ENCODE results near the gene NCKAP1.
"Not testable (repeated sequence)": the region's sequence is repeated elsewhere in the genome, so short reads cannot be mapped to it uniquely, and the experiment has no call there.

The NCKAP1 gene

GRCh38 chr2:182999348-183000028 lies 38.8 kb downstream of the NCKAP1 start:
- DNase-seq = no peak

- DNase-seq = no peak
Observed at GRCh38 chr2:182994228-182994912, 43.9 kb downstream of the NCKAP1 start.

- DNase-seq = no peak
Observed at GRCh38 chr2:182982941-182983340, 55.3 kb downstream of the NCKAP1 start.

GRCh38 chr2:182981475-182981874 lies 56.8 kb downstream of the NCKAP1 start:
- DNase-seq = not testable (repeated sequence)

- DNase-seq = no peak
Observed at GRCh38 chr2:182980652-182981051, 57.6 kb downstream of the NCKAP1 start.

GRCh38 chr2:182980115-182980514 lies 58.1 kb downstream of the NCKAP1 start:
- DNase-seq = peak; percentile 10

- no peak for DNase-seq
Observed at GRCh38 chr2:182977463-182977862, 60.8 kb downstream of the NCKAP1 start.

GRCh38 chr2:182973441-182974352 lies 64.6 kb downstream of the NCKAP1 start:
- DNase-seq = no peak

- DNase-seq = no peak
Observed at GRCh38 chr2:182972548-182972942, 65.7 kb downstream of the NCKAP1 start.

GRCh38 chr2:182971820-182972547 lies 66.3 kb downstream of the NCKAP1 start:
- DNase-seq = no peak

GRCh38 chr2:182970486-182970885 lies 67.8 kb downstream of the NCKAP1 start:
- DNase-seq = no peak

GRCh38 chr2:182968493-182968892 lies 69.8 kb downstream of the NCKAP1 start:
- no peak for DNase-seq

- DNase-seq = not testable (repeated sequence)
Observed at GRCh38 chr2:182966356-182966755, 71.9 kb downstream of the NCKAP1 start.

GRCh38 chr2:182962641-182963040 lies 75.6 kb downstream of the NCKAP1 start:
- DNase-seq = no peak

- not testable (repeated sequence) for DNase-seq
Observed at GRCh38 chr2:182960869-182961268, 77.4 kb downstream of the NCKAP1 start.

GRCh38 chr2:182954789-182955188 lies 83.5 kb downstream of the NCKAP1 start:
- no peak for DNase-seq

GRCh38 chr2:182952741-182953450 lies 85.4 kb downstream of the NCKAP1 start:
- DNase-seq = no peak

- DNase-seq = no peak
Observed at GRCh38 chr2:182951948-182952663, 86.2 kb downstream of the NCKAP1 start.

- no peak for DNase-seq
Observed at GRCh38 chr2:182950546-182950945, 87.7 kb downstream of the NCKAP1 start.

GRCh38 chr2:182949572-182950189 lies 88.6 kb downstream of the NCKAP1 start:
- no peak for DNase-seq

GRCh38 chr2:182949052-182949451 lies 89.2 kb downstream of the NCKAP1 start:
- no peak for DNase-seq
